Right lobe of liver (tissue), 4 donors: Measurements from ENCODE around the gene TENM3.

ENCODE experiments used
- POLR2A ChIP-seq: fragments of 450-650 bp; IDR thresholded peaks from one replicate; pipeline ENCODE4 v1.6.1; 2017; ENCODE audit warnings: antibody characterized with exemption, mild to moderate bottlenecking
- TF ChIP-seq, protein P1 (sequence below), 4 donors: fragments of 200-600 bp in 3 of 4; fragments of 450-650 bp in 1 of 4; IDR thresholded peaks; one replicate each; pipeline versions ENCODE4 v1.5.1 to v1.8.0; 2016 to 2022; ENCODE audit warnings: antibody characterized with exemption in 4 of 4, mild to moderate bottlenecking in 2 of 4
- donor health status: DM: no; HTN: no; CAD: no.
- donor health status: DM: no; HTN: no; CAD: no.
- donor health status: DM: no; HTN: yes; CAD: no.

GRCh38 chr4:182325848-182326255, 82.7 kb downstream of the TENM3 start:
- TF ChIP-seq, protein P1, sequence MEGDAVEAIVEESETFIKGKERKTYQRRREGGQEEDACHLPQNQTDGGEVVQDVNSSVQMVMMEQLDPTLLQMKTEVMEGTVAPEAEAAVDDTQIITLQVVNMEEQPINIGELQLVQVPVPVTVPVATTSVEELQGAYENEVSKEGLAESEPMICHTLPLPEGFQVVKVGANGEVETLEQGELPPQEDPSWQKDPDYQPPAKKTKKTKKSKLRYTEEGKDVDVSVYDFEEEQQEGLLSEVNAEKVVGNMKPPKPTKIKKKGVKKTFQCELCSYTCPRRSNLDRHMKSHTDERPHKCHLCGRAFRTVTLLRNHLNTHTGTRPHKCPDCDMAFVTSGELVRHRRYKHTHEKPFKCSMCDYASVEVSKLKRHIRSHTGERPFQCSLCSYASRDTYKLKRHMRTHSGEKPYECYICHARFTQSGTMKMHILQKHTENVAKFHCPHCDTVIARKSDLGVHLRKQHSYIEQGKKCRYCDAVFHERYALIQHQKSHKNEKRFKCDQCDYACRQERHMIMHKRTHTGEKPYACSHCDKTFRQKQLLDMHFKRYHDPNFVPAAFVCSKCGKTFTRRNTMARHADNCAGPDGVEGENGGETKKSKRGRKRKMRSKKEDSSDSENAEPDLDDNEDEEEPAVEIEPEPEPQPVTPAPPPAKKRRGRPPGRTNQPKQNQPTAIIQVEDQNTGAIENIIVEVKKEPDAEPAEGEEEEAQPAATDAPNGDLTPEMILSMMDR (IDR thresholded peaks at IDR 0.05) = no peak
- no peak for TF ChIP-seq POLR2A
